Testis (tissue), 2 donors: Measurements from ENCODE around the gene CRIP2.

Experiments used
- CTCF ChIP-seq, 3 experiments: fragments of 450-650 bp in 2 of 3; fragments of 200-600 bp in 1 of 3; sonication (generic) in 1 of 3; IDR thresholded peaks; one replicate each; pipeline ENCODE4 v1.5.1; 2016 to 2019; ENCODE audit warnings: antibody characterized with exemption in 3 of 3, mild to moderate bottlenecking in 2 of 3, moderate library complexity in 1 of 3
- POLR2A ChIP-seq: fragments of 450-650 bp; IDR thresholded peaks from one replicate; pipeline ENCODE4 v1.6.1; 2017; ENCODE audit warnings: antibody characterized with exemption, mild to moderate bottlenecking, moderate library complexity

- no peak for TF ChIP-seq CTCF (IDR thresholded peaks at IDR 0.05)
- TF ChIP-seq POLR2A, result no peak
Observed at GRCh38 chr14:105494606-105494929, 19.9 kb downstream of the CRIP2 start.
